ENCODE data around the gene NUTM1. TPM values are rescaled to one million over a fixed set of nuclear protein-coding genes. Genes with fewer than 3 reads are reported as not detected.
A peak's percentile ranks its signal among the peaks of the same experiment; 100 is the strongest.

The NUTM1 gene
- total and polyA plus RNA-seq, 8 donors: 0.04 to 0.06 (median 0.04) TPM; not detected in 5

- DNase-seq (peak in 2 of 4 donors; percentile 12 to 24), ATAC-seq (peak; percentile 28)
- H3K4me3 ChIP-seq: peak overlapping the region; percentile 85 to 88
- no peaks in the 10 kb centered on the region for H3K27me3 ChIP-seq
- H3K27ac ChIP-seq: peak overlapping the region; percentile 87 to 98
- no peak for TF ChIP-seq CTCF (IDR thresholded peaks at IDR 0.05)
- H3K4me1 ChIP-seq: peaks cover 16 to 85% of the 10 kb centered on the region in 2 donors
- no peaks in the 10 kb centered on the region for H3K9me3 ChIP-seq
- peaks cover 0 to 35% of the 10 kb centered on the region in 2 donors for H3K36me3 ChIP-seq
- intact Hi-C loops (cut with DNase I): loop anchor here in 1 of 2 donors (10.0 kb wide), 1 partner anchor 92 kb away; no protein-coding TSS in a partner anchor
Measured at GRCh38 chr15:34336991-34337556, 6.0 kb upstream of the NUTM1 start.

GRCh38 chr15:34337557-34338306 lies 5.4 kb upstream of the NUTM1 start, which contains the start of gene SLC12A6:
SLC12A6 (minus strand) TSS chr15:34337781; CDS start chr15:34336680, 1,101 bp downstream.
- Histone ChIP-seq H3K27ac (peak within 1 kb of the TSS; percentile 87 to 98), H3K27me3 (no peaks in the 10 kb centered on the region), H3K36me3 (peaks cover 0 to 35% of the 10 kb centered on the region in 2 donors), H3K4me1 (peaks cover 16 to 80% of the 10 kb centered on the region in 2 donors), H3K4me3 (peak within 1 kb of the TSS; percentile 85 to 88), H3K9me3 (no peaks in the 10 kb centered on the region)
- intact Hi-C loops (cut with DNase I): loop anchor here in 1 of 2 donors (10.0 kb wide), 1 partner anchor 93 kb away; no protein-coding TSS in a partner anchor
- peak; percentile 81 to 99 (median 92) for DNase-seq
- ATAC-seq: peak; percentile 96
- TF ChIP-seq CTCF (IDR thresholded peaks at IDR 0.05): no peak

- no peaks in the 10 kb centered on the region for H3K9me3 ChIP-seq
- ATAC-seq: no peak
- no peak for DNase-seq
- intact Hi-C loops (cut with DNase I): loop anchor here in 1 of 2 donors (10.0 kb wide), 1 partner anchor 94 kb away; no protein-coding TSS in a partner anchor
- H3K27me3 ChIP-seq: no peaks in the 10 kb centered on the region
- peaks cover 16 to 76% of the 10 kb centered on the region in 2 donors for H3K4me1 ChIP-seq
- peaks cover 0 to 35% of the 10 kb centered on the region in 2 donors for H3K36me3 ChIP-seq
- peak overlapping the region; percentile 87 to 98 for H3K27ac ChIP-seq
- no peak for TF ChIP-seq CTCF (IDR thresholded peaks at IDR 0.05)
- peak overlapping the region; percentile 85 to 88 for H3K4me3 ChIP-seq
Measured at GRCh38 chr15:34338347-34338746, 4.8 kb upstream of the NUTM1 start.

- peaks cover 6 to 61% of the 10 kb centered on the region in 2 donors for H3K4me1 ChIP-seq
- no peak overlapping the region for H3K27ac ChIP-seq
- ATAC-seq: no peak
- no peak overlapping the region for H3K4me3 ChIP-seq
- H3K9me3 ChIP-seq: no peaks in the 10 kb centered on the region
- H3K36me3 ChIP-seq: peaks cover 0 to 35% of the 10 kb centered on the region in 2 donors
- no peaks in the 10 kb centered on the region for H3K27me3 ChIP-seq
- DNase-seq: no peak
- TF ChIP-seq CTCF (IDR thresholded peaks at IDR 0.05): no peak
- intact Hi-C loops (cut with DNase I): loop anchor here in 1 of 2 donors (10.0 kb wide), 1 partner anchor 95 kb away; no protein-coding TSS in a partner anchor
Measured at GRCh38 chr15:34339946-34340345, 3.2 kb upstream of the NUTM1 start.
